ENCODE data around the gene MSGN1. TPM values are rescaled to one million over a fixed set of nuclear protein-coding genes. Genes with fewer than 3 reads are reported as not detected.

The MSGN1 gene, protein sequence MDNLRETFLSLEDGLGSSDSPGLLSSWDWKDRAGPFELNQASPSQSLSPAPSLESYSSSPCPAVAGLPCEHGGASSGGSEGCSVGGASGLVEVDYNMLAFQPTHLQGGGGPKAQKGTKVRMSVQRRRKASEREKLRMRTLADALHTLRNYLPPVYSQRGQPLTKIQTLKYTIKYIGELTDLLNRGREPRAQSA
- not detected for total RNA-seq

DNA sequence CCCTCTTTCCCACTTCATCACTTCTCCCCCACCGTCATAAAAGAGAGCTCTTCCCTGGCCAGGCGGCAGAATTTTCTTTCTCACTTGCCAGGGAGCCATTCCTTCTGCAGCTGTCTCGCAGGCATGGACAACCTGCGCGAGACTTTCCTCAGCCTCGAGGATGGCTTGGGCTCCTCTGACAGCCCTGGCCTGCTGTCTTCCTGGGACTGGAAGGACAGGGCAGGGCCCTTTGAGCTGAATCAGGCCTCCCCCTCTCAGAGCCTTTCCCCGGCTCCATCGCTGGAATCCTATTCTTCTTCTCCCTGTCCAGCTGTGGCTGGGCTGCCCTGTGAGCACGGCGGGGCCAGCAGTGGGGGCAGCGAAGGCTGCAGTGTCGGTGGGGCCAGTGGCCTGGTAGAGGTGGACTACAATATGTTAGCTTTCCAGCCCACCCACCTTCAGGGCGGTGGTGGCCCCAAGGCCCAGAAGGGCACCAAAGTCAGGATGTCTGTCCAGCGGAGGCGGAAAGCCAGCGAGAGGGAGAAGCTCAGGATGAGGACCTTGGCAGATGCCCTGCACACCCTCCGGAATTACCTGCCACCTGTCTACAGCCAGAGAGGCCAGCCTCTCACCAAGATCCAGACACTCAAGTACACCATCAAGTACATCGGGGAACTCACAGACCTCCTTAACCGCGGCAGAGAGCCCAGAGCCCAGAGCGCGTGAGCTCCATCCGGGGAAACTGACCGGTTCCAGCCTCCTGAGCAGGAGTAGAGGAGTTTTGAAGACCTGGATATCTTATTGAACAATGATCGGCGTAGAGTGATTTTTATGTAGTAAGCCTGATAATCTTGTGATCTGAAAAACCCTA is at the start of gene MSGN1:
Gene MSGN1, plus strand, starts transcription at position 65 of the 850 bp plus-strand sequence. Its CDS starts 59 bp downstream, at position 124.
- H3K4me1 ChIP-seq (ENCODE audit: insufficient read depth, low read length): peaks cover 30% of the 10 kb centered on the region
- no peak within 1 kb of the TSS for H3K4me3 ChIP-seq (ENCODE audit: low read length)
- no peaks in the 10 kb centered on the region for H3K27me3 ChIP-seq (ENCODE audit: insufficient read depth, low read length)
- no peaks in the 10 kb centered on the region for H3K9me3 ChIP-seq (ENCODE audit: low read depth, low read length)

DNA sequence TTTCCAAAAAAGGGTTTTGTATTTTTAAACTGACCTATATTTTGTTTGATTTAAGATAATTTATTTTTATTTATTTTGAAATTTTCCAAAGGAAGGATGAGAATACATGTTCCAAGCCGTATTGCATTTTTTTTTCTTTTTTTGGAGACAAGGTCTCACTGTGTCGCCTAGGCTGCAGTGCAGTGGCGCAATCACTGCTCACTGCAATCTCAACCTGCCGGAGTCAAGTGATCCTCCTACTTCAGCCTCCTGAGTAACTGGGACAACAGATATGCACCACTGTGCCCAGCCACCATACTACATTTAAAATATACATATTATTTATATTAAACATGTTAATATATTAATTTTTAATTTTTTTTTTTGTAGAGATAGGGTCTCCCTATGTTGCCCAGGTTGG is 47.4 kb upstream of the MSGN1 start:
- no peak overlapping the region for H3K4me3 ChIP-seq (ENCODE audit: low read length)
- H3K4me1 ChIP-seq (ENCODE audit: insufficient read depth, low read length): no peaks in the 10 kb centered on the region
- H3K27me3 ChIP-seq (ENCODE audit: insufficient read depth, low read length): no peaks in the 10 kb centered on the region
- H3K9me3 ChIP-seq (ENCODE audit: low read depth, low read length): no peaks in the 10 kb centered on the region

- Histone ChIP-seq H3K4me3 (ENCODE audit: low read length) (no peak overlapping the region), H3K4me1 (ENCODE audit: insufficient read depth, low read length) (no peaks in the 10 kb centered on the region), H3K27me3 (ENCODE audit: insufficient read depth, low read length) (no peaks in the 10 kb centered on the region), H3K9me3 (ENCODE audit: low read depth, low read length) (no peaks in the 10 kb centered on the region)
Observed at GRCh38 chr2:17771956-17772355, 44.3 kb upstream of the MSGN1 start.

- Histone ChIP-seq H3K27me3 (ENCODE audit: insufficient read depth, low read length) (no peaks in the 10 kb centered on the region), H3K4me3 (ENCODE audit: low read length) (no peak overlapping the region), H3K4me1 (ENCODE audit: insufficient read depth, low read length) (no peaks in the 10 kb centered on the region), H3K9me3 (ENCODE audit: low read depth, low read length) (no peaks in the 10 kb centered on the region)
Observed at GRCh38 chr2:17772532-17772931, 43.7 kb upstream of the MSGN1 start.

DNA sequence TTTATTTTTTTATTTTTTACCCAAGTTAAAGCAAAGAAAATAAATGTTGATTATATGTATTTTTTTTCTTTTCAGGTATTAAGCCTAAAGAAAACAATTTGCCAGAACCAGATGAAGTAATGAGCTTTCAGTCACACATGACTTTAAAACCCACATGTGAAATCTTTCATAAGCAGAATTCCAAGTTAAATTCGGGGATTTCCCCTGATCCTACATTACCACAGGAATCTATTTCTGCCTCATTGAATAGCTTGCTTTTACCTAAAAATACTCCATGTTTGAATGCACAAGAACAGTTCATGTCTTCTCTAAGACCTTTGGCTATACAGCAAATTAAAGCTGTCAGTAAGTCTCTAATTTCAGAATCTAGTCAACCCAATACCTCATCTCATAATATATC is 35.7 kb upstream of the MSGN1 start:
- Histone ChIP-seq H3K9me3 (ENCODE audit: low read depth, low read length) (no peaks in the 10 kb centered on the region), H3K4me1 (ENCODE audit: insufficient read depth, low read length) (no peaks in the 10 kb centered on the region), H3K4me3 (ENCODE audit: low read length) (no peak overlapping the region)

GRCh38 chr2:17781482-17781881 is 34.8 kb upstream of the MSGN1 start:
- Histone ChIP-seq H3K9me3 (ENCODE audit: low read depth, low read length) (no peaks in the 10 kb centered on the region), H3K27me3 (ENCODE audit: insufficient read depth, low read length) (no peaks in the 10 kb centered on the region), H3K4me3 (ENCODE audit: low read length) (no peak overlapping the region), H3K4me1 (ENCODE audit: insufficient read depth, low read length) (no peaks in the 10 kb centered on the region)

More for the DNA sequence above, 35.7 kb upstream of the MSGN1 start:
- no peaks in the 10 kb centered on the region for H3K27me3 ChIP-seq (ENCODE audit: insufficient read depth, low read length)

DNA sequence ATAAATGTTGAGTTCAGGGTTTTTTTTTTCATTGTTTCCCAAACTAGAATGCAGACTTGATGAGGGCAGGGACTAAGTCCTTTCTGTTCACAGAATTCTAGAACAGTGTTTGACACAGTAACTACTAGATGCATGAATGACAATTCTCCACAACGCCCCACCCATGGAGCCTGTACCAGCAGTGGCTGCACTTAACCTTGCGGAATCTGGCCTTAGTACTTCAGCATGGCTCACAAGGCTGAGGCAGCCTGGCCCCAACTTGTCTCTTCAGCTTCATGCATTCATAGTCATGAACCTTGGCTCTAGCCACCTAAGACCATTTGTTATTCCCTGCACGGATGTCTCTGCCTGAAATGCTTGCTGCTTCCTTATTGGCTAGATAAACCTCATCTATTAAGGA is 29.5 kb upstream of the MSGN1 start:
- H3K27me3 ChIP-seq (ENCODE audit: insufficient read depth, low read length): no peaks in the 10 kb centered on the region
- H3K9me3 ChIP-seq (ENCODE audit: low read depth, low read length): no peaks in the 10 kb centered on the region
- H3K4me3 ChIP-seq (ENCODE audit: low read length): no peak overlapping the region
- H3K4me1 ChIP-seq (ENCODE audit: insufficient read depth, low read length): no peaks in the 10 kb centered on the region

GRCh38 chr2:17788773-17789172 is 27.5 kb upstream of the MSGN1 start:
- H3K9me3 ChIP-seq (ENCODE audit: low read depth, low read length): no peaks in the 10 kb centered on the region
- no peaks in the 10 kb centered on the region for H3K4me1 ChIP-seq (ENCODE audit: insufficient read depth, low read length)
- no peak overlapping the region for H3K4me3 ChIP-seq (ENCODE audit: low read length)
- H3K27me3 ChIP-seq (ENCODE audit: insufficient read depth, low read length): no peaks in the 10 kb centered on the region

DNA sequence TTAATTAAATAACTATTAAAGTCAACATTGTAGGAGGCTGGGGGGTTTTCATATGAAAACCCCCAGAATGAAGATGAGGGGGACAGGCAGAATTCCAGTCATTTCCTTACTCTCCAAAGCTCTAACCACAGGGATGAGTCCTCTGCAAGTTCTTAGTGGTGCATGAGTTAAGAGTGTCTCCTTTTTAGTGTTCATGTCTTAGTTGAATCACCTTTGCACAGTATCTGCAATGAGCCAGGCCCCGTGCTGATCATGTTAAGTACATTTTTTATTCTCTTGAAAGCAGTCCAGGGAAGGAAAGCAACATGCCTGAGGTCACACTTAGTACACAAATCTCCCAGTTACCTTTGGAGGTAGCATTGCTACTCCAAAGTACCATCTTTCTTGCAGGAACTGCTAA is 25.7 kb upstream of the MSGN1 start:
- Histone ChIP-seq H3K27me3 (ENCODE audit: insufficient read depth, low read length) (no peaks in the 10 kb centered on the region), H3K9me3 (ENCODE audit: low read depth, low read length) (no peaks in the 10 kb centered on the region), H3K4me1 (ENCODE audit: insufficient read depth, low read length) (no peaks in the 10 kb centered on the region), H3K4me3 (ENCODE audit: low read length) (no peak overlapping the region)

DNA sequence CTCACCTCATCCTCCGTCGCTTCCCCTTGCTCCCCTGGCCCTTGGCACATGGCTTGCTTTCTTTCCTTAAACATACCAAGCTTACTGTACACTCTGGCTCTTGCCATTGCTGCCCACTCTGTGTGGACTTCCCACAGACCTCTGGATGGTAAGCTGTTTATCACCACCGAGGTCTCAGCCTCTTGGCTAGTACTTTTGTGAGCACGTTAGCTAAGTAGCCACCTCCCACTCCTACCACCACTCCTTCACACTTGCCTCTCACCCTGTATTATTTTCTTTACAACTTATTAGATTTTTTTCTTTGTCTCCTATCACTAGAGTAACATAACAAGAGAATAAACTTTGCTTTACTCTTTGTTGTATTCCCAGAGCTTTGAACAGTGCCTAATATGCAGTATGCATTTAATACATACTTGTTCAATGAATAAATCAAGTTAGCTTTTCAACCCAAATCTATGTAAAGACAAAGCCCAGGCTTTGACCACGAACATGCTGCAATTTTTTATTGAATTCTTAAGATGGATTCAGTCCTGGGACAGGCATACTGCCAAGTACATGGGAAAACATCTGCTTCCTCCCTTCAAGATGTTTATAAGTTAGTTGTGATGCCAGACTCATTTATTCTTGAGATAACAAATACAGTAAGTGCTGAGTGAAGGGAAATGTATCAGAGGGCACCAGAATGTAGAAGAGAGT is 25.0 kb upstream of the MSGN1 start:
- no peaks in the 10 kb centered on the region for H3K27me3 ChIP-seq (ENCODE audit: insufficient read depth, low read length)
- H3K9me3 ChIP-seq (ENCODE audit: low read depth, low read length): no peaks in the 10 kb centered on the region
- H3K4me1 ChIP-seq (ENCODE audit: insufficient read depth, low read length): no peaks in the 10 kb centered on the region
- H3K4me3 ChIP-seq (ENCODE audit: low read length): no peak overlapping the region

DNA sequence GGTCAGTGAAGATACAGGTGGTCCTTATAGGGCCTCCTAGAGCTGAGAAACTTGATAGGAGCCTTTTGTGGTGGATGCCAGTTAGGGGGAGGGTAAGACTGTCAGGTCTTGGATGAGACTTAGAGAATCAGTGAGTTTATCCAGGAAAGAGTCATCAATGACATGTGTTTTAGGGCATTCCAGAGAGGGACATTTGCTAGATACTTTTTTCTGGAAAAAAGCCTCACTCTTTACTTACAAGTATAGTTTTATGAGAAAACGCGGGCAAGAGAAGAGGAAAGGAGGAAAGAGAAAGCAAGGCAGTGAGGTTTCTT is 24.5 kb upstream of the MSGN1 start:
- Histone ChIP-seq H3K4me1 (ENCODE audit: insufficient read depth, low read length) (no peaks in the 10 kb centered on the region), H3K27me3 (ENCODE audit: insufficient read depth, low read length) (no peaks in the 10 kb centered on the region), H3K9me3 (ENCODE audit: low read depth, low read length) (no peaks in the 10 kb centered on the region), H3K4me3 (ENCODE audit: low read length) (no peak overlapping the region)

DNA sequence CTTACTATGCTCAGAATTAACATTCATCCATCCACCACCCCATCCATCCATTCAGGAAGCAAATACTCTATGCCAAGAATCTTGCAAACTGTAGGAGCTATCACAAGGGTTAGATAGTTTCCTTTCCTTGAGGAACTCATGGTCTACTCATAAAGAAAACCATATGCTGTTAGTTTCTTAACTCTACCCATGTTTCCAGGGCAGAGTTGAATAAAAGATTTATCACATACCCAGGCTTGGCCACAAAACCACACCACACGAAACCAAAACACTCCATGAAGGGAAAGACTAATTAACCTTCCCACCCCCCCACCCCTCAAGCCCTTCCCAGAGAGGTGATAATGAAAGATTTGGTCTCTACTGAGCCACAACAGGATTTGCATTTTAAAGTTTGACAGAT is 23.7 kb upstream of the MSGN1 start:
- Histone ChIP-seq H3K4me3 (ENCODE audit: low read length) (no peak overlapping the region), H3K9me3 (ENCODE audit: low read depth, low read length) (no peaks in the 10 kb centered on the region), H3K4me1 (ENCODE audit: insufficient read depth, low read length) (no peaks in the 10 kb centered on the region), H3K27me3 (ENCODE audit: insufficient read depth, low read length) (no peaks in the 10 kb centered on the region)

DNA sequence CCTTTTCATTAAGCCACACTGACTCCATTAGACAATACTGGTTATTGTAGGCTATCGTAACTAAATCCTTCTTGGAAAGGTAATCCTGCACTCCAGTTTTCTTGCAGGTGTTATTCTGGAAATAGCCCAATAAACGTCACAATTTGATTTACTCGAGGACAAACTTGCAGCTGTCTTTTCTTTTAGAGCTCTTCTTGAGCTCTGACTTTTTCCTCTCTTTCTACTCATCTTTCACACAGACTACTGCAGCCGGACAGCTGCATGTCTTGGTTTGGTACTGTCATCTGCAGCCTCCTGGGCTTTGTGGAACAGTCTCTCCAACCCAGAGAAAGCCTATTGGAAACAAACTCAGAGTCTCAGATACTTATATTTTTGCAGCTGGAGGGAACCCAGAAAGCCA is 23.0 kb upstream of the MSGN1 start:
- no peaks in the 10 kb centered on the region for H3K9me3 ChIP-seq (ENCODE audit: low read depth, low read length)
- H3K27me3 ChIP-seq (ENCODE audit: insufficient read depth, low read length): no peaks in the 10 kb centered on the region
- no peak overlapping the region for H3K4me3 ChIP-seq (ENCODE audit: low read length)
- no peaks in the 10 kb centered on the region for H3K4me1 ChIP-seq (ENCODE audit: insufficient read depth, low read length)

- Histone ChIP-seq H3K4me1 (ENCODE audit: insufficient read depth, low read length) (no peaks in the 10 kb centered on the region), H3K4me3 (ENCODE audit: low read length) (no peak overlapping the region), H3K27me3 (ENCODE audit: insufficient read depth, low read length) (no peaks in the 10 kb centered on the region), H3K9me3 (ENCODE audit: low read depth, low read length) (no peaks in the 10 kb centered on the region)
Observed at GRCh38 chr2:17793803-17794354, 22.4 kb upstream of the MSGN1 start.

DNA sequence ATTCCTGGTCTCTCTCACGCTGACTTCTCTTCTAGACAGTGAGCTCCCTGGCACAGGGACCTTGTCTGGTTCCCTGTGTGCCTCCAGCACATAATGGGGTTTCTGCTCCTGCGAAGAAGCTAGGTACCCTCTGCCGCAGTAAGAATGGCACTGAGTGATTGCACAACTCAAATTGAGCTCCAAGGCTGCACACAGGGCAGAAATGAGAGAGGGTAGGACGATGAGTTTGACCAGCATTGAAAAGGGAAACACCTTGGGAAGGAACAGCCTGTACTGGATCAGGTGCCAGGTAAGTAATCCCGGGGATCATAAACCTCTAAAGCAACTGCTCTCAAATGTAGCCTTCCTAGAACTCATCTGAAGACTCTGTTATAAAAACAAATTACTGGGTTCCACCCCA is 21.0 kb upstream of the MSGN1 start:
- Histone ChIP-seq H3K27me3 (ENCODE audit: insufficient read depth, low read length) (no peaks in the 10 kb centered on the region), H3K4me3 (ENCODE audit: low read length) (no peak overlapping the region), H3K9me3 (ENCODE audit: low read depth, low read length) (no peaks in the 10 kb centered on the region), H3K4me1 (ENCODE audit: insufficient read depth, low read length) (no peaks in the 10 kb centered on the region)

Data from mononuclear cell (primary cell).